ENCODE results near the gene NEU1. TPM values are rescaled to one million over a fixed set of nuclear protein-coding genes. Genes with fewer than 3 reads are reported as not detected.
"Not testable (repeated sequence)": the region's sequence is repeated elsewhere in the genome, so short reads cannot be mapped to it uniquely, and the experiment has no call there.

Gene NEU1
- total RNA-seq, 2 donors from 2014 or later = 29.3 to 30.6 TPM

DNA sequence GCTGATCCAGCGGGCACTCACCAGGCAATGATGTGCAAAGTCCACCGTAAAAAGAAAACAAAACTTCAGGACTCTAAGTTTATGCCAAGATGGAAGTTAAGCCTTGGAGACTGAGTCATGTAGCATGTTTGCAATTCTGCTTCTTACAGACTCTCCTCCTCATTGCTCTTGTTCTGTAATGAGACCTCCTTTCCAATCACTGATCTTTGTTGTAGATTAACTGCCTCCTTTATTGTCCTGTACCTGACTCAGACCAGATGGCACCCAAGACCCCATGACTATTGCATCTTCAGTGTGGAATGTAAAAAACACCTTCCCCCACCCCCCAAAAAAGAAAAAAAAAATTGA lies 11.2 kb downstream of the NEU1 start:
- DNase-seq (no peak), ATAC-seq (no peak)
- intact Hi-C loops (cut with DNase I) = no loop called here
- Histone ChIP-seq H3K36me3 (replicated peaks in 1 of 2; ENCODE audit: insufficient read depth in 1 of 2, low read depth in 2 of 2) (no peaks in the 10 kb centered on the region), H3K27ac (no peak overlapping the region), H3K27me3 (no peaks in the 10 kb centered on the region), H3K4me1 (no peaks in the 10 kb centered on the region), H3K9me3 (no peaks in the 10 kb centered on the region), H3K4me3 (no peak overlapping the region)
- TF ChIP-seq, protein P1, sequence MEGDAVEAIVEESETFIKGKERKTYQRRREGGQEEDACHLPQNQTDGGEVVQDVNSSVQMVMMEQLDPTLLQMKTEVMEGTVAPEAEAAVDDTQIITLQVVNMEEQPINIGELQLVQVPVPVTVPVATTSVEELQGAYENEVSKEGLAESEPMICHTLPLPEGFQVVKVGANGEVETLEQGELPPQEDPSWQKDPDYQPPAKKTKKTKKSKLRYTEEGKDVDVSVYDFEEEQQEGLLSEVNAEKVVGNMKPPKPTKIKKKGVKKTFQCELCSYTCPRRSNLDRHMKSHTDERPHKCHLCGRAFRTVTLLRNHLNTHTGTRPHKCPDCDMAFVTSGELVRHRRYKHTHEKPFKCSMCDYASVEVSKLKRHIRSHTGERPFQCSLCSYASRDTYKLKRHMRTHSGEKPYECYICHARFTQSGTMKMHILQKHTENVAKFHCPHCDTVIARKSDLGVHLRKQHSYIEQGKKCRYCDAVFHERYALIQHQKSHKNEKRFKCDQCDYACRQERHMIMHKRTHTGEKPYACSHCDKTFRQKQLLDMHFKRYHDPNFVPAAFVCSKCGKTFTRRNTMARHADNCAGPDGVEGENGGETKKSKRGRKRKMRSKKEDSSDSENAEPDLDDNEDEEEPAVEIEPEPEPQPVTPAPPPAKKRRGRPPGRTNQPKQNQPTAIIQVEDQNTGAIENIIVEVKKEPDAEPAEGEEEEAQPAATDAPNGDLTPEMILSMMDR (IDR thresholded peaks at IDR 0.05) = no peak
- TF ChIP-seq POLR2A (IDR thresholded peaks at IDR 0.05) = no peak
- 35 to 48% methylated on average over 2 of the region's 2 CpGs for WGBS, 2 donors

DNA sequence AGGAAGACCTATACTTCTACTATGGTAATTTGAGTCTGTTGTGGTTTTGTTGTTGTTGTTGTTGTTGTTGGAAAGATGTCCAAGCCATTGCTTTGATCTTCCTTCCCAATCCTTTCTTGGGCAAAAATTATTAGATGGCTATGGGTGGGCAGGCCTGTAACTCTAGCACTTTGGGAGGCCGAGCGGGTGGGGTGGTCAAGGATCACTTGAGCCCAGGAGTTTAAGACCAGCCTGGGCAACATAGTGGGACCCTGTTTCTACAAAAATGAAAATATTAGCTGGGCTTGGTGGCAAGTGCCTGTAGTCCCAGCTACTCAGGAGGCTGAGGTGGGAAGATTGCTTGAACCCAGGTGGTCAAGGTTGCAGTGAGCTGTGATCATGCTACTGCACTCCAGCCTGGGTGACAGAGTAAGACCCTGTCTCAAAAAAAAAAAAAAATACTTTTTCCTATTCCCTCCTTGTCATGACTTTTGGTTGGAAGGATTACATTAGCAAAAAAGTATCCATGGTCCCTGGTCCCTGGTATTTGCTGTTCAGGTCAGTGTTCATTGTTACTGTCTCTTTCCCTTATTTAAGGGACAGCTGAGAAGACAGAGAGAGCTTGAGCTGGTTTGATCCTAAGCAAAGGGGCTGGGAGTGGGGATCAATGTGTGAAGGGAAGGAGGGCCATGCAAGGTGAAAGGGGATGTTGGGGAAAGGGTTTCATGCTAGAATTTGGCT lies 11.7 kb downstream of the NEU1 start:
- no peaks in the 10 kb centered on the region for H3K9me3 ChIP-seq
- H3K4me3 ChIP-seq = no peak overlapping the region
- intact Hi-C loops (cut with DNase I) = no loop called here
- H3K27ac ChIP-seq = no peak overlapping the region
- no peak for TF ChIP-seq POLR2A (IDR thresholded peaks at IDR 0.05)
- TF ChIP-seq, protein P1 (IDR thresholded peaks at IDR 0.05) = no peak
- H3K36me3 ChIP-seq (replicated peaks in 1 of 2; ENCODE audit: insufficient read depth in 1 of 2, low read depth in 2 of 2) = no peaks in the 10 kb centered on the region
- no peaks in the 10 kb centered on the region for H3K4me1 ChIP-seq
- H3K27me3 ChIP-seq = no peaks in the 10 kb centered on the region
- WGBS, 2 donors = 92 to 96% methylated on average over 2 of the region's 2 CpGs
- DNase-seq (no peak), ATAC-seq (no peak)

DNA sequence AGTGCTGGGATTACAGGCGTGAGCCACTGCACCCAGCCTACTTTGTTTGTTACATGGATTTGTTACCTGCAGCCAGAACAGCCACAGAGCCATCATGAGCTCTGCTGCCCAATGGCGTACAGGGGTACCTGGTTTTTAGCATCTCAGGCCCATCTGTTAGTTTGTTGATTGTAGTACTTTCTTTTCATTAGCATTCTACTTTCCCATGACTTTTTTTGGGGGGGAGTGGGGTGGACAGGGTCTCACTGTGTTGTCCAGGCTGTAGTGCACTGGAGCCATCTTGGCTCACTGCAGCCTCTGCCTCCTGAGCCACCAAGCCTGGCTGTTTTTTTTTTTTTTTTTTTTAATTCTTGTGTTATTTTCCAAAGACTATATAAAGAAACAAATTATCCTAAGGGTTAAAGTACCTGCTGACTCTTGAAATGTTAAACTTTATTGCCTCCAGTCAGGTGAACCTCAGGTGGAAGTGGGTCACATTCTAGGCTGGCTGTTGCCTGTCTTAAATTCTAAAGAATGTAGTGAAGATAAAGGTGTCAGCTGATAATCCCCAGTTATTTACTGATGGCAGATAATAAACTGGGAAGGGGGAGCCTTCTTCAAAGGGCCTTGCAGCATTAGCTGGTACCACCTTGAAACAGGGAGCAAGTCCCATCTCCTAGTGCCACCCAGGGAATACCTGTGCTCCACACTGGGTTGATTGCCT lies 15.2 kb downstream of the NEU1 start:
- DNase-seq = no peak
- Histone ChIP-seq H3K36me3 (replicated peaks in 1 of 2; ENCODE audit: insufficient read depth in 1 of 2, low read depth in 2 of 2) (no peaks in the 10 kb centered on the region), H3K27me3 (no peaks in the 10 kb centered on the region), H3K27ac (no peak overlapping the region), H3K4me1 (no peaks in the 10 kb centered on the region), H3K4me3 (no peak overlapping the region), H3K9me3 (no peaks in the 10 kb centered on the region)
- no peak for ATAC-seq
- intact Hi-C loops (cut with DNase I) = no loop called here
- TF ChIP-seq, protein P1 (IDR thresholded peaks at IDR 0.05) = no peak
- WGBS, 2 donors = 93 to 94% methylated on average over 2 of the region's 2 CpGs

DNA sequence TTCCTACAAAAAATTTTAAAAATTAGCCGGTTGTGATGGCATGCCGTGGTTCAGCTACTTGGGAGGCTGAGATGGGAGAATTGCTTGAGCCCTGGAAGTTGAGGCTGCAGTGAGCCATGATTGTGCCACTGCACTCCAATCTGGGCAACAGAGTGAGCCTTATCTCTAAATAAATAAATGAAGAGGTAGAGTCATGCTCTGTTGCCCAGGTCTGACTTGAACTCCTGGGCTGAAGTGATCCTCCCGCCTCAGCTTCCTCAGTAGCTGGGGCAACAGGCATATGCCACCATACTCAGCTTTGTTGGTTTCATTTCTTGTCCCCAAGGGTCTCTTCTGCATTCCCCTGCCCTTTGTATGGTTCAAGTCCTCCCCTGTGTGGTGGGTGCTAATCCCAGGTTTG lies 18.1 kb downstream of the NEU1 start:
- no peak for DNase-seq
- TF ChIP-seq, protein P1 (IDR thresholded peaks at IDR 0.05) = no peak
- no peak for TF ChIP-seq POLR2A (IDR thresholded peaks at IDR 0.05)
- intact Hi-C loops (cut with DNase I) = no loop called here
- Histone ChIP-seq H3K36me3 (replicated peaks in 1 of 2; ENCODE audit: insufficient read depth in 1 of 2, low read depth in 2 of 2) (peaks cover 6 to 8% of the 10 kb centered on the region in 2 donors), H3K4me3 (no peak overlapping the region), H3K27me3 (no peaks in the 10 kb centered on the region), H3K27ac (no peak overlapping the region), H3K9me3 (no peaks in the 10 kb centered on the region), H3K4me1 (no peaks in the 10 kb centered on the region)
- ATAC-seq = no peak
- 84 to 100% methylated on average over 3 of the region's 3 CpGs for WGBS, 2 donors

DNA sequence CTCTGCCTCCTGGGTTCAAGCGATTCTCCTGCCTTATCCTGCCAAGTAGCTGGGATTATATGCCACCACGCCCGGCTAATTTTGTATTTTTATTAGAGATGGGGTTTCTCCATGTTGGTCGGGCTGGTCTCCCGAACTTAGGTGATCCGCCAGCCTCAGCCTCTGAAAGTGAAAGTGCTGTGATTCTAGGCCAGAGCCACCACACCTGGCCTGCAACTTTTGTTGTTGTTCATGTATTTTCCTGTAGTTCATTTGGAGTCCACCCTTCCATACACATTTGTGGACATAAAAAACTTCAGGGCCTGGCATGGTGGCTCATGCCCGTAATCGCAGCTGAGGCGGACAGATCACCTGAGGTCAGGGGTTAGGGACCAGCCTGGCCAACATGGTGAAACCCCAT lies 20.6 kb downstream of the NEU1 start:
- Histone ChIP-seq H3K4me1 (peaks cover 22% of the 10 kb centered on the region), H3K36me3 (replicated peaks in 1 of 2; ENCODE audit: insufficient read depth in 1 of 2, low read depth in 2 of 2) (peaks cover 12 to 15% of the 10 kb centered on the region in 2 donors), H3K27ac (no peak overlapping the region), H3K9me3 (no peaks in the 10 kb centered on the region), H3K27me3 (no peaks in the 10 kb centered on the region), H3K4me3 (no peak overlapping the region)
- no peak for DNase-seq
- WGBS, 2 donors = 92 to 96% methylated on average over 9 of the region's 9 CpGs
- ATAC-seq = no peak
- intact Hi-C loops (cut with DNase I) = no loop called here
- TF ChIP-seq, protein P1 (IDR thresholded peaks at IDR 0.05) = no peak
- no peak for TF ChIP-seq POLR2A (IDR thresholded peaks at IDR 0.05)

DNA sequence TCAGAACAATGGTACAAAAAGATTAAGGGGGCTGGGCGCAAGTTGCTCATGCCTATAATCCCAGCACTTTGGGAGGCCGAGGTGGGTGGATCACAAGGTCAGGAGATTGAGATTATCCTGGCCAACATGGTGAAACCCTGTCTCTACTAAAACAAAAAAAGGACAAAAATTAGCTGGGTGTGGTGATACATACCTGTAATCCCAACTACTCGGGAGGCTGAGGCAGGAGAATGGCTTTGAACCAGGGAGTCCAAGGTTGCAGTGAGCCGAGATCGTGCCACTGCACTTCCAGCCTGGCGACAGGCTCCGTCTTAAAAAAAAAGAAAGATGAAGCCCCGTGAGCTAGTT lies 22.9 kb downstream of the NEU1 start:
- intact Hi-C loops (cut with DNase I) = not testable (repeated sequence)

More for the DNA sequence above, 22.9 kb downstream of the NEU1 start:
- H3K4me3 ChIP-seq, H3K27me3 ChIP-seq, ATAC-seq, DNase-seq, H3K9me3 ChIP-seq, H3K27ac ChIP-seq: not testable (repeated sequence)
- WGBS, 2 donors = 82 to 84% methylated on average over 8 of the region's 8 CpGs
- Histone ChIP-seq H3K36me3 (replicated peaks in 1 of 2; ENCODE audit: insufficient read depth in 1 of 2, low read depth in 2 of 2) (peaks cover 12 to 15% of the 10 kb centered on the region in 2 donors), H3K4me1 (peaks cover 37% of the 10 kb centered on the region)
